Gastroesophageal sphincter (tissue), 4 donors: ENCODE measurements around the gene ECSCR. TPM values are rescaled to one million over a fixed set of nuclear protein-coding genes. Genes with fewer than 3 reads are reported as not detected.
A peak's percentile ranks its signal among the peaks of the same experiment; 100 is the strongest.
"Not testable (repeated sequence)": the region's sequence is repeated elsewhere in the genome, so short reads cannot be mapped to it uniquely, and the experiment has no call there.

ENCODE experiments used
- ATAC-seq: fragments of 150-250 bp; one replicate; pipeline ENCODE4 v1.9.1; 2016; ENCODE audit warnings: mild to moderate bottlenecking, moderate library complexity
- H3K27ac ChIP-seq, 4 donors: fragments of 200-600 bp; sonication (generic) in 3 of 4; 1 replicate in 3 of 4; 2 replicates in 1 of 4; pipeline ENCODE4 v1.5.1; 2016 to 2019
- H3K27me3 ChIP-seq: fragments of 200-600 bp; sonication (generic); one replicate; pipeline ENCODE4 v1.5.1; 2019
- H3K36me3 ChIP-seq, 2 donors: fragments of 200-600 bp; sonication (generic); one replicate each; pipeline ENCODE4 v1.5.1; 2019; ENCODE audit warnings: control low read depth in 1 of 2
- H3K4me1 ChIP-seq, 3 donors: fragments of 200-600 bp; sonication (generic); 1 replicate in 2 of 3; 2 replicates in 1 of 3; pipeline ENCODE4 v1.5.1; 2016 to 2019; ENCODE audit warnings: control low read depth in 2 of 3
- H3K4me3 ChIP-seq, 2 donors: fragments of 200-600 bp; sonication (generic); one replicate each; pipeline ENCODE4 v1.5.1; 2019; ENCODE audit warnings: mild to moderate bottlenecking in 1 of 2, moderate library complexity in 1 of 2
- H3K9me3 ChIP-seq, 3 donors: fragments of 200-600 bp; sonication (generic); one replicate each; pipeline ENCODE4 v1.5.1; 2017 to 2019; ENCODE audit warnings: control low read depth in 2 of 3
- EP300 ChIP-seq: sonication (generic); formaldehyde crosslinking; IDR thresholded peaks from one replicate; pipeline ENCODE4 v1.6.1; 2017; ENCODE audit warnings: antibody characterized with exemption, mild to moderate bottlenecking
- POLR2A ChIP-seq, 2 donors: fragments of 450-650 bp; IDR thresholded peaks; one replicate each; pipeline ENCODE4 v1.6.1; 2017; ENCODE audit warnings: antibody characterized with exemption in 2 of 2, mild to moderate bottlenecking in 2 of 2, moderate library complexity in 1 of 2
- POLR2AphosphoS5 ChIP-seq: sonication (generic); formaldehyde crosslinking; IDR thresholded peaks from one replicate; pipeline ENCODE4 v1.6.1; 2017; ENCODE audit warnings: antibody characterized with exemption
- WGBS, 2 donors: methylation state at CpG; one replicate each; pipeline ENCODE4 v1.1.5; 2018; ENCODE audit warnings: low coverage in 1 of 2; 5-methylcytosine and 5-hydroxymethylcytosine counted together
- total RNA-seq, 4 donors: library from RNA; depleted of rRNA; stranded (reverse); fragments of >200 nt; gene quantifications; one replicate each; pipeline ENCODE4 v1.1.0, GENCODE V29; 2016
- TF ChIP-seq, protein P1 (sequence below), 4 experiments: fragments of 200-600 bp in 2 of 4; fragments of 450-650 bp in 2 of 4; sonication (generic) in 1 of 4; IDR thresholded peaks; one replicate each; pipeline ENCODE4 v1.5.1; 2017 to 2019; ENCODE audit warnings: antibody characterized with exemption in 4 of 4, mild to moderate bottlenecking in 2 of 4, moderate library complexity in 2 of 4

ECSCR gene
- total RNA-seq, 4 donors from 2014 or later = 7.6 to 34.9 (median 21.8) TPM

DNA sequence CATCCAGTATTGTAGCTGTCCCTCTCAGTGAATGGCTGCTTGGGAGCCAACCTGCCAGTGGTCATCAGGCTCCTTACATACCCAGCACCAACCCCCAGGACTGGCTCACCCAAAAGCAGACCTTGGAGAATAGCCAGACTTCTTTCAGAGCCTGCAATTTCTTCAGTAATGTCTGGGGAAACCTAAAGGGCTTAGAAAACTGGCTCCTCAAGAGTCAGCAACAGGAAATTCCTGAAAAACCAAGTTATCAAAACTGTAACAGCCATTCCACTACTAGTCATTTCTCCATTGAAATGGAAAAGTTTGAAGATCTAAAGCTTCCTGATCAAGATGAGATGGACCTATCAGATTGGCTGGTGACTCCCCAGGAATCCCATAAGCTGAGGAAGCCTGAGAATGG lies 32.3 kb upstream of the ECSCR start:
- H3K27me3 ChIP-seq = no peaks in the 10 kb centered on the region
- H3K27ac ChIP-seq = no peak overlapping the region
- no peak for TF ChIP-seq POLR2AphosphoS5
- TF ChIP-seq EP300 = no peak
- no peak for TF ChIP-seq POLR2A (IDR thresholded peaks at IDR 0.05)
- TF ChIP-seq, protein P1, sequence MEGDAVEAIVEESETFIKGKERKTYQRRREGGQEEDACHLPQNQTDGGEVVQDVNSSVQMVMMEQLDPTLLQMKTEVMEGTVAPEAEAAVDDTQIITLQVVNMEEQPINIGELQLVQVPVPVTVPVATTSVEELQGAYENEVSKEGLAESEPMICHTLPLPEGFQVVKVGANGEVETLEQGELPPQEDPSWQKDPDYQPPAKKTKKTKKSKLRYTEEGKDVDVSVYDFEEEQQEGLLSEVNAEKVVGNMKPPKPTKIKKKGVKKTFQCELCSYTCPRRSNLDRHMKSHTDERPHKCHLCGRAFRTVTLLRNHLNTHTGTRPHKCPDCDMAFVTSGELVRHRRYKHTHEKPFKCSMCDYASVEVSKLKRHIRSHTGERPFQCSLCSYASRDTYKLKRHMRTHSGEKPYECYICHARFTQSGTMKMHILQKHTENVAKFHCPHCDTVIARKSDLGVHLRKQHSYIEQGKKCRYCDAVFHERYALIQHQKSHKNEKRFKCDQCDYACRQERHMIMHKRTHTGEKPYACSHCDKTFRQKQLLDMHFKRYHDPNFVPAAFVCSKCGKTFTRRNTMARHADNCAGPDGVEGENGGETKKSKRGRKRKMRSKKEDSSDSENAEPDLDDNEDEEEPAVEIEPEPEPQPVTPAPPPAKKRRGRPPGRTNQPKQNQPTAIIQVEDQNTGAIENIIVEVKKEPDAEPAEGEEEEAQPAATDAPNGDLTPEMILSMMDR (IDR thresholded peaks at IDR 0.05) = no peak
- ATAC-seq = no peak
- H3K36me3 ChIP-seq = no peaks in the 10 kb centered on the region
- H3K9me3 ChIP-seq = no peaks in the 10 kb centered on the region
- H3K4me1 ChIP-seq = peaks cover 0 to 15% (median 8%) of the 10 kb centered on the region in 3 donors
- H3K4me3 ChIP-seq = no peak overlapping the region

DNA sequence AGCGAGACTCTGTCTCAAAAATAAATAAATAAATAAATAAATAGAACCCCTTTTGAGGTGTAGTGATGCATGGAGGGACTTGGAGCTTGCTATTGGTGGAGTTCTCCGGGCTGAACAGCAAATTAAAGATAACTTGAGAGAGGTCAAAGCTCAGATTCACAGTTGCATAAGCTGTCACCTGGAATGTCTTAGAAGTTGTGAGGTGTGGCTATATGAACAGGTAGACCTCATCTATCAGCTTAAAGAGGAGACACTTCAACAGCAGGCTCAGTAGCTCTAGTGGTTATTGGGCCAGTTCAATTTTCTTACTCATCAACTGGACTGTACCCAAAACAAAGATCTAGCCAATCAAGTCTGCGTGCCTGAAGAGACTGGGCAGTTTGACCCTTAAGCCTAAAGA lies 31.7 kb upstream of the ECSCR start:
- TF ChIP-seq, protein P1 (IDR thresholded peaks at IDR 0.05) = no peak
- TF ChIP-seq POLR2A (IDR thresholded peaks at IDR 0.05) (no peak), POLR2AphosphoS5 (no peak), EP300 (no peak)
- Histone ChIP-seq H3K9me3 (no peaks in the 10 kb centered on the region), H3K4me3 (no peak overlapping the region), H3K27me3 (no peaks in the 10 kb centered on the region), H3K4me1 (peaks cover 0 to 15% (median 8%) of the 10 kb centered on the region in 3 donors), H3K36me3 (no peaks in the 10 kb centered on the region), H3K27ac (no peak overlapping the region)
- WGBS, 2 donors = 90 to 100% methylated on average over 1 to 2 of the region's 3 CpGs
- ATAC-seq = no peak

DNA sequence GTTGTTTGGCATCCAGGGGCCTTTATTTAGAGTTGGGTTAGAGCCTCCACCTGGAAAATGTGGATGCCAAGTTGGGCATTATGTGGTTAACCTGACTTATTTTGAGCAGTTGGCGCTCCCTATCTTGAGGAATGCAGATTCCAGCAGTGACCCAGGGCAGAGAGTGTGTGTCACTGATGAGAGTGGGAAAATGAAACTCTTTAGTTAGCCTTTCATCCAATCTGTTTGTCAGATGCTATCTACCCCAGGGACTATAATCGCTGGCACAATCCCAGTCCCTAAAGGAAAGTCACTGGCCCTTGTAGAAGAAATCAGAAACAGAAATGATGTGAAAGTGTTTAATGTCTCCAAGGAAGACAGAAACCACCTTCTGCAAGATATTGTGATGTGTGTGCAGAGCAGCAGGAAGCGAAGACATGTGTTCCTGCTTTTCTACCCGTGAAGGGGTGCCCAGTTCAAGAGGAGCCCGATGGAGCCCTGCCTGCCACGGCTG lies 30.2 kb upstream of the ECSCR start:
- peak overlapping the region in 2 of 4 donors; percentile 19 to 56 for H3K27ac ChIP-seq
- H3K27me3 ChIP-seq = no peaks in the 10 kb centered on the region
- H3K4me3 ChIP-seq = no peak overlapping the region
- peak; percentile 29 for ATAC-seq
- H3K36me3 ChIP-seq = no peaks in the 10 kb centered on the region
- 13 to 17% methylated on average over 5 to 6 of the region's 6 CpGs for WGBS, 2 donors
- H3K4me1 ChIP-seq = peaks cover 0 to 15% (median 8%) of the 10 kb centered on the region in 3 donors
- no peaks in the 10 kb centered on the region for H3K9me3 ChIP-seq
- TF ChIP-seq, protein P1 (IDR thresholded peaks at IDR 0.05) = no peak

DNA sequence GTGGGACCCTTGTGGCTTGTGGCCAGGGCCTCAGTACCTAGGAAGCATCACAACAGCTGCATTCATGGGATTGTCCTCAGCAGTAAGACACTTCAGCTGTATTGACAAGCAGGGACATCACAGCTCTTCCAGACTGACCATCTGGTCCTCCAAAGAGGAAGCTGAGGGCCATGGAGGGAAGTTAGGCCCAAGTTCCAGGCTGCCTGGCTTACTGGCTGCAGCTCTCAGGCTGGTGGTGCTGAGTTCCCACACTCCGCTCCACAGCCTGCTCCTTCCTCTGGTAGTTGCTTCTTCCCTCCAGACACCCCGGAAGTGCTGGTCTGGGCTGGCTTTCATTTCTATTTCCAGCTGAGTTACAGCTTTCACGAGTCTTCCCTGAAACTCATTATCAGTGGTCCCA lies 25.7 kb upstream of the ECSCR start:
- 60 to 79% methylated on average over 2 to 3 of the region's 3 CpGs for WGBS, 2 donors

DNA sequence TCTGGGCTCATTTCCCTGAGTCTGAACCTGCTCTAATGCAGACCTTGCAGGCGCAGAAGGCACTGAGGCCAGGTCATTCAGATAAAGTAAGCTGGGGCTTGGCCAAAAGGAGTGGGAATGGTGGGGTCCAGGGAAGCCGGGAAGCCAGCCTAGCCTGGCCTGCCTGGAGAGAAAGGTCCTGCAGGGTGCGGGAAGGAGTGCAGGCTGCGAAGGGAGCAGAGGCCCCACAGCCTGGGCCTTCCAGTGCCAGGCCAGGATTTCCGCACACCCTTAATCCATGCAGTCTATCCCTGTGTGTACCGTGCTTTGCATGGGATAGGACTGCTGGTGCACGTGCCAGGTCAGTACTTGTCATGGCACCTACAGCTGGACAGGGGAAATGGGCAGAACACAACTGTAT lies 23.7 kb upstream of the ECSCR start:
- H3K27ac ChIP-seq = no peak overlapping the region
- no peak overlapping the region for H3K4me3 ChIP-seq
- no peaks in the 10 kb centered on the region for H3K36me3 ChIP-seq
- H3K27me3 ChIP-seq = no peaks in the 10 kb centered on the region
- H3K4me1 ChIP-seq = peaks cover 0 to 19% (median 16%) of the 10 kb centered on the region in 3 donors
- WGBS, 2 donors = 86 to 100% methylated on average over 1 to 4 of the region's 7 CpGs
- H3K9me3 ChIP-seq = no peaks in the 10 kb centered on the region
- no peak for ATAC-seq
- TF ChIP-seq POLR2A (IDR thresholded peaks at IDR 0.05) (no peak), EP300 (no peak), POLR2AphosphoS5 (no peak)
- TF ChIP-seq, protein P1 (IDR thresholded peaks at IDR 0.05) = no peak

More for the DNA sequence above, 25.7 kb upstream of the ECSCR start:
- no peak for TF ChIP-seq POLR2A (IDR thresholded peaks at IDR 0.05)
- TF ChIP-seq POLR2AphosphoS5 = no peak
- no peak for TF ChIP-seq EP300
- TF ChIP-seq, protein P1 (IDR thresholded peaks at IDR 0.05) = no peak
- Histone ChIP-seq H3K36me3 (no peaks in the 10 kb centered on the region), H3K27ac (peak overlapping the region in 3 of 4 donors; percentile 1 to 58 (median 27)), H3K9me3 (no peaks in the 10 kb centered on the region), H3K4me1 (peaks cover 0 to 12% (median 8%) of the 10 kb centered on the region in 3 donors), H3K27me3 (no peaks in the 10 kb centered on the region), H3K4me3 (no peak overlapping the region)
- peak; percentile 57 for ATAC-seq

DNA sequence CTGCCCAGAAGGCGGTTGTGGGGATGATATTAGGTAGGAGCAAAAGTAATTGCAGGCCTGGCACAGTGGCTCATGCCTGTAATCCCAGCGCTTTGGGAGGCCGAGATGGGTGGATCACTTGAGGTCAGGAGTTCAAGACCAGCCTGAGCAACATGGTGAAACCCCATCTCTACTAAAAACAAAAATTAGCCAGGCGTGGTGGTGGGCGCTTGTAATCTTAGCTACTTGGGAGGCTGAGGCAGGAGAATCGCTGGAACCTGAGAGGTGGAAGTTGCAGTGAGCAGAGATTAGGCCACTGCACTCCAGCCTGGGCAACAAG lies 20.3 kb upstream of the ECSCR start:
- WGBS, 2 donors = 49% methylated on average over 6 of the region's 6 CpGs; no CpG with 5 or more reads in 1 of the 2 donors

More for the DNA sequence above, 20.3 kb upstream of the ECSCR start:
- peak overlapping the region in 1 of 2 donors; percentile 56 for H3K4me3 ChIP-seq
- not testable (repeated sequence) for H3K27me3 ChIP-seq, ATAC-seq, H3K9me3 ChIP-seq
- peaks cover 0 to 26% of the 10 kb centered on the region in 2 donors for H3K36me3 ChIP-seq
- peak overlapping the region; percentile 89 to 95 (median 91) for H3K27ac ChIP-seq
- peaks cover 0 to 45% (median 20%) of the 10 kb centered on the region in 3 donors for H3K4me1 ChIP-seq
